Transverse colon (tissue), 4 donors: Measurements from ENCODE around the gene MAT2B. TPM values are rescaled to one million over a fixed set of nuclear protein-coding genes. Genes with fewer than 3 reads are reported as not detected.

ENCODE experiments used
- DNase-seq: peaks from one replicate; pipeline ENCODE4 v3.0.0-alpha.2; 2019
- H3K27ac ChIP-seq, 4 donors: fragments of 200-600 bp; sonication (generic); 2 replicates each; pipeline ENCODE4 v1.5.1; 2016 to 2018; ENCODE audit warnings: inconsistent platforms in 4 of 4
- H3K27me3 ChIP-seq: fragments of 200-600 bp; sonication (generic); 2 replicates; pipeline ENCODE4 v1.5.1; 2017; ENCODE audit warnings: inconsistent platforms
- H3K36me3 ChIP-seq, 4 donors: fragments of 200-600 bp; sonication (generic); 2 replicates each; pipeline ENCODE4 v1.5.1; 2017 to 2019; ENCODE audit warnings: inconsistent platforms in 4 of 4
- H3K4me1 ChIP-seq, 4 donors: fragments of 200-600 bp; sonication (generic); 2 replicates each; pipeline ENCODE4 v1.5.1; 2017 to 2020; ENCODE audit warnings: inconsistent platforms in 4 of 4
- H3K4me3 ChIP-seq, 4 donors: fragments of 200-600 bp; sonication (generic); 1 replicate in 1 of 4; 2 replicates in 3 of 4; pipeline versions ENCODE4 v1.5.1 to v1.6.1; 2017 to 2019; ENCODE audit warnings: inconsistent platforms in 4 of 4
- H3K9me3 ChIP-seq, 2 donors: fragments of 200-600 bp; sonication (generic); 2 replicates each; pipeline ENCODE4 v1.5.1; 2017 to 2019; ENCODE audit warnings: inconsistent platforms in 2 of 2
- CTCF ChIP-seq, 5 experiments: fragments of 200-600 bp in 3 of 5; fragments of 450-650 bp in 2 of 5; sonication (generic) in 3 of 5; IDR thresholded peaks; 1 replicate in 2 of 5; 2 replicates in 3 of 5; pipeline ENCODE4 v1.5.1; 2016 to 2017; ENCODE audit warnings: antibody characterized with exemption in 5 of 5, inconsistent platforms in 3 of 5, mild to moderate bottlenecking in 2 of 5, moderate library complexity in 1 of 5
- EP300 ChIP-seq: sonication (generic); formaldehyde crosslinking; IDR thresholded peaks from one replicate; pipeline ENCODE4 v1.6.1; 2017; ENCODE audit warnings: antibody characterized with exemption, low read depth
- POLR2A ChIP-seq: fragments of 450-650 bp; IDR thresholded peaks from one replicate; pipeline ENCODE4 v1.6.1; 2016; ENCODE audit warnings: antibody characterized with exemption, mild to moderate bottlenecking, moderate library complexity
- POLR2AphosphoS5 ChIP-seq, 3 donors: sonication (generic); formaldehyde crosslinking; IDR thresholded peaks; one replicate each; pipeline ENCODE4 v1.6.1; 2016; ENCODE audit warnings: antibody characterized with exemption in 3 of 3
- WGBS, 2 donors: methylation state at CpG; one replicate each; pipeline ENCODE4 v1.1.5; 2018; ENCODE audit warnings: low coverage in 1 of 2; 5-methylcytosine and 5-hydroxymethylcytosine counted together
- in situ Hi-C, 4 donors: fragments of 200-750 bp; cut with MboI; loops; one replicate each; pipeline versions ENCODE4 v1.15.0 to v1.15.1; 2017; ENCODE audit warnings: low sequenced_read_pairs in 3 of 4, low pct_ligation_motif_present in 1 of 4, low pct_unique_long_range_greater_than_20kb in 1 of 4
- intact Hi-C: fragments of 100-400 bp; cut with DNase I; formaldehyde crosslinking; loops from one replicate; pipeline ENCODE4 v1.15.1; 2023; ENCODE audit warnings: low total_unique reads
- total RNA-seq, 4 donors: library from RNA; depleted of rRNA; stranded (reverse); fragments of >200 nt; gene quantifications; one replicate each; pipeline ENCODE4 v1.1.0, GENCODE V29; 2016

MAT2B gene
- total RNA-seq, 4 donors from 2014 or later: 20.2 to 409 (median 71.6) TPM

GRCh38 chr5:163458778-163459385 lies 46.5 kb upstream of the MAT2B start:
- no peak for DNase-seq
- in situ Hi-C loops: loop anchor here in 1 of 4 donors (10.0 kb wide), 1 partner anchor 46 kb away; the partner anchor contains the start of gene MAT2B
- 27 to 38% methylated on average over 6 of the region's 6 CpGs for WGBS, 2 donors

GRCh38 chr5:163459462-163459818 lies 46.0 kb upstream of the MAT2B start:
- Histone ChIP-seq H3K4me3 (peak overlapping the region; percentile 65 to 78 (median 68)), H3K27me3 (no peaks in the 10 kb centered on the region), H3K4me1 (peaks cover 14 to 36% (median 25%) of the 10 kb centered on the region in 4 donors), H3K27ac (peak overlapping the region; percentile 95 to 96 (median 95)), H3K9me3 (no peaks in the 10 kb centered on the region), H3K36me3 (peaks cover 0 to 14% (median 2%) of the 10 kb centered on the region in 4 donors)
- WGBS, 2 donors: 2% methylated on average over 12 of the region's 12 CpGs; no CpG with 5 or more reads in 1 of the 2 donors
- DNase-seq: no peak
- intact Hi-C loops (no loop called here), in situ Hi-C loops (loop anchor here in 1 of 4 donors (10.0 kb wide), 1 partner anchor 45 kb away; the partner anchor contains the start of gene MAT2B)
- TF ChIP-seq POLR2AphosphoS5 (IDR thresholded peaks at IDR 0.05) (no peak), EP300 (no peak), CTCF (IDR thresholded peaks at IDR 0.05) (no peak), POLR2A (no peak)

More at GRCh38 chr5:163458778-163459385, 46.5 kb upstream of the MAT2B start:
- Histone ChIP-seq H3K4me1 (peaks cover 14 to 36% (median 25%) of the 10 kb centered on the region in 4 donors), H3K4me3 (peak overlapping the region; percentile 65 to 78 (median 68)), H3K27me3 (no peaks in the 10 kb centered on the region), H3K36me3 (peaks cover 0 to 17% (median 2%) of the 10 kb centered on the region in 4 donors), H3K9me3 (no peaks in the 10 kb centered on the region), H3K27ac (peak overlapping the region; percentile 95 to 96 (median 95))
- no peak for TF ChIP-seq EP300
- no peak for TF ChIP-seq CTCF (IDR thresholded peaks at IDR 0.05)
- TF ChIP-seq POLR2AphosphoS5 (IDR thresholded peaks at IDR 0.05): no peak
- TF ChIP-seq POLR2A: no peak
- intact Hi-C loops: no loop called here

GRCh38 chr5:163459819-163460561 lies 45.4 kb upstream of the MAT2B start, which contains the start of gene NUDCD2:
Gene NUDCD2, minus strand, starts transcription at chr5:163460102. Its CDS starts 52 bp downstream, at chr5:163460050.
- in situ Hi-C loops: loop anchor here in 1 of 4 donors (10.0 kb wide), 1 partner anchor 45 kb away; the partner anchor contains the start of gene MAT2B
- TF ChIP-seq EP300 (no peak), POLR2AphosphoS5 (IDR thresholded peaks at IDR 0.05) (peak; percentile 65 to 93 (median 93)), CTCF (IDR thresholded peaks at IDR 0.05) (peak in 2 of 5 experiments; percentile 14 to 39), POLR2A (peak; percentile 89)
- intact Hi-C loops: no loop called here
- DNase-seq: peak; percentile 94
- WGBS, 2 donors: 0 to 1% methylated on average over 8 to 37 of the region's 59 CpGs
- Histone ChIP-seq H3K9me3 (no peaks in the 10 kb centered on the region), H3K4me1 (peaks cover 14 to 36% (median 25%) of the 10 kb centered on the region in 4 donors), H3K36me3 (peaks cover 0 to 10% (median under 1%) of the 10 kb centered on the region in 4 donors), H3K27me3 (no peaks in the 10 kb centered on the region), H3K27ac (peak within 1 kb of the TSS; percentile 95 to 96 (median 95)), H3K4me3 (peak within 1 kb of the TSS; percentile 65 to 78 (median 68))
